HEK293 (cell line): ENCODE results near the gene KIAA0319L.

Source experiments
- FEZF1 ChIP-seq: fragments of 450-650 bp; formaldehyde crosslinking; IDR thresholded peaks from 2 replicates; pipeline ENCODE4 v1.5.1; 2016; ENCODE audit warnings: missing biosample characterization, missing genetic modification characterization
- MZF1 ChIP-seq: fragments of 450-650 bp; formaldehyde crosslinking; IDR thresholded peaks from 2 replicates; pipeline ENCODE4 v1.5.1; 2017; ENCODE audit warnings: missing biosample characterization, missing genetic modification characterization, borderline replicate concordance
- PRDM1 ChIP-seq: fragments of 450-650 bp; formaldehyde crosslinking; IDR thresholded peaks from 2 replicates; pipeline ENCODE4; 2016; ENCODE audit warnings: missing biosample characterization, missing genetic modification characterization
- SP3 ChIP-seq: fragments of 450-650 bp; formaldehyde crosslinking; IDR thresholded peaks from 2 replicates; pipeline ENCODE4 v1.5.1; 2016; ENCODE audit warnings: missing biosample characterization, missing genetic modification characterization
- YY2 ChIP-seq: fragments of 450-650 bp; formaldehyde crosslinking; IDR thresholded peaks from 2 replicates; pipeline ENCODE4 v1.5.1; 2016; ENCODE audit warnings: missing biosample characterization, missing genetic modification characterization
- ZNF132 ChIP-seq: fragments of 450-650 bp; formaldehyde crosslinking; IDR thresholded peaks from 2 replicates; pipeline ENCODE4 v1.5.1; 2017; ENCODE audit warnings: missing biosample characterization, missing genetic modification characterization, borderline replicate concordance
- ZNF211 ChIP-seq: fragments of 450-650 bp; formaldehyde crosslinking; IDR thresholded peaks from 2 replicates; pipeline ENCODE4 v1.5.1; 2016; ENCODE audit warnings: low read depth, missing biosample characterization, missing genetic modification characterization
- ZNF223 ChIP-seq: fragments of 450-650 bp; formaldehyde crosslinking; IDR thresholded peaks from 2 replicates; pipeline ENCODE4 v1.5.1; 2016; ENCODE audit warnings: missing biosample characterization, missing genetic modification characterization
- ZNF324 ChIP-seq: fragments of 450-650 bp; formaldehyde crosslinking; IDR thresholded peaks from 2 replicates; pipeline ENCODE4 v1.5.1; 2016; ENCODE audit warnings: missing biosample characterization, missing genetic modification characterization
- ZNF449 ChIP-seq: fragments of 450-650 bp; formaldehyde crosslinking; IDR thresholded peaks from 2 replicates; pipeline ENCODE4 v1.5.1; 2017; ENCODE audit warnings: missing biosample characterization, mild to moderate bottlenecking, missing genetic modification characterization, moderate library complexity
- ZNF488 ChIP-seq: fragments of 450-650 bp; formaldehyde crosslinking; IDR thresholded peaks from 2 replicates; pipeline ENCODE4 v1.5.1; 2016; ENCODE audit warnings: missing biosample characterization, missing genetic modification characterization
- ZNF580 ChIP-seq: fragments of 450-650 bp; formaldehyde crosslinking; IDR thresholded peaks from 2 replicates; pipeline ENCODE4 v1.5.1; 2016; ENCODE audit warnings: missing biosample characterization, missing genetic modification characterization
- ZNF600 ChIP-seq: fragments of 450-650 bp; formaldehyde crosslinking; IDR thresholded peaks from 2 replicates; pipeline ENCODE4 v1.5.1; 2016; ENCODE audit warnings: missing biosample characterization, missing genetic modification characterization
- ZNF621 ChIP-seq: fragments of 450-650 bp; formaldehyde crosslinking; IDR thresholded peaks from 2 replicates; pipeline ENCODE4 v1.5.1; 2017; ENCODE audit warnings: missing biosample characterization, missing genetic modification characterization
- ZNF654 ChIP-seq: fragments of 450-650 bp; formaldehyde crosslinking; IDR thresholded peaks from 2 replicates; pipeline ENCODE4 v1.5.1; 2016; ENCODE audit warnings: low read depth, missing biosample characterization, missing genetic modification characterization
- ZNF707 ChIP-seq: fragments of 450-650 bp; formaldehyde crosslinking; IDR thresholded peaks from 2 replicates; pipeline ENCODE4 v1.5.1; 2016; ENCODE audit warnings: missing biosample characterization, missing genetic modification characterization
- ZNF777 ChIP-seq: fragments of 450-650 bp; formaldehyde crosslinking; IDR thresholded peaks from 2 replicates; pipeline ENCODE4 v1.5.1; 2017; ENCODE audit warnings: missing biosample characterization, missing genetic modification characterization, borderline replicate concordance
- ZNF791 ChIP-seq: fragments of 450-650 bp; formaldehyde crosslinking; IDR thresholded peaks from 2 replicates; pipeline ENCODE4 v1.5.1; 2016; ENCODE audit warnings: missing biosample characterization, missing genetic modification characterization
- ZNF837 ChIP-seq: fragments of 450-650 bp; formaldehyde crosslinking; IDR thresholded peaks from 2 replicates; pipeline ENCODE4 v1.5.1; 2016; ENCODE audit warnings: missing biosample characterization, missing genetic modification characterization
- ZXDB ChIP-seq: fragments of 450-650 bp; formaldehyde crosslinking; IDR thresholded peaks from 2 replicates; pipeline ENCODE4 v1.5.1; 2016; ENCODE audit warnings: missing biosample characterization, missing genetic modification characterization
- TF ChIP-seq, protein P1 (sequence below): fragments of 450-650 bp; formaldehyde crosslinking; IDR thresholded peaks from 2 replicates; pipeline ENCODE4 v1.5.1; 2017; ENCODE audit warnings: missing biosample characterization, missing genetic modification characterization
- TF ChIP-seq, protein P2 (sequence below): fragments of 450-650 bp; formaldehyde crosslinking; IDR thresholded peaks from 2 replicates; pipeline ENCODE4 v1.5.1; 2016; ENCODE audit warnings: missing biosample characterization, missing genetic modification characterization, borderline replicate concordance
- TF ChIP-seq, protein P3 (sequence below): fragments of 450-650 bp; formaldehyde crosslinking; conservative IDR thresholded peaks from 2 replicates; pipeline ENCODE4 v1.5.1; 2016; ENCODE audit warnings: low read depth, missing biosample characterization, missing genetic modification characterization

The KIAA0319L gene

DNA sequence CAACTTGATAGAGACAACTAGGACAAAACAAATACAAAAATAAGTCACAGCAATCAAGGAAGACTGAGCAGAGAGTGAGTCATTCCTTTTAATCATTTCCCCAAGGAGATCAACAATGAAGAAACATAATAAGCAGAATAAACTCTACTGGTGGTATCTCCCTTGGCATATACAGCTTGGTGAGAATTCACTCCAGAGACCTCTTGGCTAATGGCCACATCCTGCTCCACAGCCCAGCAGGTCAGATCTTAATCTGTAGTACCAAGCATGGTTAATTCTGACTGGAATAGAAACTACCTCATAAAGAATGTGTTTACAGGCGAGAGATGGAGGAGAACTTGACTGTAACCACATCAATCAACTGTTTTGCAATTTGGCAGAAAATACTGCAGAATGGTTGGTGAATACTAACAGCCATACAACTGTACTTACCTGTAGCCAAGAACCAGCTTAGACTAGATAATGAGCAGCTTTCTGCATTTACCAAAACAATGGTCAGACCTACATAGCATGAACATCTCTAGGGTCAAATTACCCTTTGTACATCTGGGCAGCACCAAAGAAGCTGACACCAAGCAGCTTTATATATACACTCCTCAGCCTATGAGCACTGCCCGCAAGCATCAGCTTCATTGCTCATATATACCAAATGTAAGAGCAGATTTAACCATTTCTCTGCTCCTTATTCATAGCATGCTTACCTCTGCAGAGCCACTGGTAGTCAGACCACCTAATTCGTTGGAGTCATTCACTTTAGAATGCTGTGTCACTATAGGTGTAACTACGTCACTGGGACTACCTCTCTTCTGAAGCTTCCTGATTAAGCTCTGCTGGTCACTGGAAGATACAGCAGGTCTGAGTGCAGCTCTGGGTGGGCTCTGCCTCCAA, 51.0 kb downstream of the KIAA0319L start (continued):
- TF ChIP-seq, protein P1, sequence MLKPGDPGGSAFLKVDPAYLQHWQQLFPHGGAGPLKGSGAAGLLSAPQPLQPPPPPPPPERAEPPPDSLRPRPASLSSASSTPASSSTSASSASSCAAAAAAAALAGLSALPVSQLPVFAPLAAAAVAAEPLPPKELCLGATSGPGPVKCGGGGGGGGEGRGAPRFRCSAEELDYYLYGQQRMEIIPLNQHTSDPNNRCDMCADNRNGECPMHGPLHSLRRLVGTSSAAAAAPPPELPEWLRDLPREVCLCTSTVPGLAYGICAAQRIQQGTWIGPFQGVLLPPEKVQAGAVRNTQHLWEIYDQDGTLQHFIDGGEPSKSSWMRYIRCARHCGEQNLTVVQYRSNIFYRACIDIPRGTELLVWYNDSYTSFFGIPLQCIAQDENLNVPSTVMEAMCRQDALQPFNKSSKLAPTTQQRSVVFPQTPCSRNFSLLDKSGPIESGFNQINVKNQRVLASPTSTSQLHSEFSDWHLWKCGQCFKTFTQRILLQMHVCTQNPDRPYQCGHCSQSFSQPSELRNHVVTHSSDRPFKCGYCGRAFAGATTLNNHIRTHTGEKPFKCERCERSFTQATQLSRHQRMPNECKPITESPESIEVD: peak; percentile 90
- TF ChIP-seq, protein P2, sequence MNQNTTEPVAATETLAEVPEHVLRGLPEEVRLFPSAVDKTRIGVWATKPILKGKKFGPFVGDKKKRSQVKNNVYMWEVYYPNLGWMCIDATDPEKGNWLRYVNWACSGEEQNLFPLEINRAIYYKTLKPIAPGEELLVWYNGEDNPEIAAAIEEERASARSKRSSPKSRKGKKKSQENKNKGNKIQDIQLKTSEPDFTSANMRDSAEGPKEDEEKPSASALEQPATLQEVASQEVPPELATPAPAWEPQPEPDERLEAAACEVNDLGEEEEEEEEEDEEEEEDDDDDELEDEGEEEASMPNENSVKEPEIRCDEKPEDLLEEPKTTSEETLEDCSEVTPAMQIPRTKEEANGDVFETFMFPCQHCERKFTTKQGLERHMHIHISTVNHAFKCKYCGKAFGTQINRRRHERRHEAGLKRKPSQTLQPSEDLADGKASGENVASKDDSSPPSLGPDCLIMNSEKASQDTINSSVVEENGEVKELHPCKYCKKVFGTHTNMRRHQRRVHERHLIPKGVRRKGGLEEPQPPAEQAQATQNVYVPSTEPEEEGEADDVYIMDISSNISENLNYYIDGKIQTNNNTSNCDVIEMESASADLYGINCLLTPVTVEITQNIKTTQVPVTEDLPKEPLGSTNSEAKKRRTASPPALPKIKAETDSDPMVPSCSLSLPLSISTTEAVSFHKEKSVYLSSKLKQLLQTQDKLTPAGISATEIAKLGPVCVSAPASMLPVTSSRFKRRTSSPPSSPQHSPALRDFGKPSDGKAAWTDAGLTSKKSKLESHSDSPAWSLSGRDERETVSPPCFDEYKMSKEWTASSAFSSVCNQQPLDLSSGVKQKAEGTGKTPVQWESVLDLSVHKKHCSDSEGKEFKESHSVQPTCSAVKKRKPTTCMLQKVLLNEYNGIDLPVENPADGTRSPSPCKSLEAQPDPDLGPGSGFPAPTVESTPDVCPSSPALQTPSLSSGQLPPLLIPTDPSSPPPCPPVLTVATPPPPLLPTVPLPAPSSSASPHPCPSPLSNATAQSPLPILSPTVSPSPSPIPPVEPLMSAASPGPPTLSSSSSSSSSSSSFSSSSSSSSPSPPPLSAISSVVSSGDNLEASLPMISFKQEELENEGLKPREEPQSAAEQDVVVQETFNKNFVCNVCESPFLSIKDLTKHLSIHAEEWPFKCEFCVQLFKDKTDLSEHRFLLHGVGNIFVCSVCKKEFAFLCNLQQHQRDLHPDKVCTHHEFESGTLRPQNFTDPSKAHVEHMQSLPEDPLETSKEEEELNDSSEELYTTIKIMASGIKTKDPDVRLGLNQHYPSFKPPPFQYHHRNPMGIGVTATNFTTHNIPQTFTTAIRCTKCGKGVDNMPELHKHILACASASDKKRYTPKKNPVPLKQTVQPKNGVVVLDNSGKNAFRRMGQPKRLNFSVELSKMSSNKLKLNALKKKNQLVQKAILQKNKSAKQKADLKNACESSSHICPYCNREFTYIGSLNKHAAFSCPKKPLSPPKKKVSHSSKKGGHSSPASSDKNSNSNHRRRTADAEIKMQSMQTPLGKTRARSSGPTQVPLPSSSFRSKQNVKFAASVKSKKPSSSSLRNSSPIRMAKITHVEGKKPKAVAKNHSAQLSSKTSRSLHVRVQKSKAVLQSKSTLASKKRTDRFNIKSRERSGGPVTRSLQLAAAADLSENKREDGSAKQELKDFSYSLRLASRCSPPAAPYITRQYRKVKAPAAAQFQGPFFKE: no peak
- TF ChIP-seq, protein P3, sequence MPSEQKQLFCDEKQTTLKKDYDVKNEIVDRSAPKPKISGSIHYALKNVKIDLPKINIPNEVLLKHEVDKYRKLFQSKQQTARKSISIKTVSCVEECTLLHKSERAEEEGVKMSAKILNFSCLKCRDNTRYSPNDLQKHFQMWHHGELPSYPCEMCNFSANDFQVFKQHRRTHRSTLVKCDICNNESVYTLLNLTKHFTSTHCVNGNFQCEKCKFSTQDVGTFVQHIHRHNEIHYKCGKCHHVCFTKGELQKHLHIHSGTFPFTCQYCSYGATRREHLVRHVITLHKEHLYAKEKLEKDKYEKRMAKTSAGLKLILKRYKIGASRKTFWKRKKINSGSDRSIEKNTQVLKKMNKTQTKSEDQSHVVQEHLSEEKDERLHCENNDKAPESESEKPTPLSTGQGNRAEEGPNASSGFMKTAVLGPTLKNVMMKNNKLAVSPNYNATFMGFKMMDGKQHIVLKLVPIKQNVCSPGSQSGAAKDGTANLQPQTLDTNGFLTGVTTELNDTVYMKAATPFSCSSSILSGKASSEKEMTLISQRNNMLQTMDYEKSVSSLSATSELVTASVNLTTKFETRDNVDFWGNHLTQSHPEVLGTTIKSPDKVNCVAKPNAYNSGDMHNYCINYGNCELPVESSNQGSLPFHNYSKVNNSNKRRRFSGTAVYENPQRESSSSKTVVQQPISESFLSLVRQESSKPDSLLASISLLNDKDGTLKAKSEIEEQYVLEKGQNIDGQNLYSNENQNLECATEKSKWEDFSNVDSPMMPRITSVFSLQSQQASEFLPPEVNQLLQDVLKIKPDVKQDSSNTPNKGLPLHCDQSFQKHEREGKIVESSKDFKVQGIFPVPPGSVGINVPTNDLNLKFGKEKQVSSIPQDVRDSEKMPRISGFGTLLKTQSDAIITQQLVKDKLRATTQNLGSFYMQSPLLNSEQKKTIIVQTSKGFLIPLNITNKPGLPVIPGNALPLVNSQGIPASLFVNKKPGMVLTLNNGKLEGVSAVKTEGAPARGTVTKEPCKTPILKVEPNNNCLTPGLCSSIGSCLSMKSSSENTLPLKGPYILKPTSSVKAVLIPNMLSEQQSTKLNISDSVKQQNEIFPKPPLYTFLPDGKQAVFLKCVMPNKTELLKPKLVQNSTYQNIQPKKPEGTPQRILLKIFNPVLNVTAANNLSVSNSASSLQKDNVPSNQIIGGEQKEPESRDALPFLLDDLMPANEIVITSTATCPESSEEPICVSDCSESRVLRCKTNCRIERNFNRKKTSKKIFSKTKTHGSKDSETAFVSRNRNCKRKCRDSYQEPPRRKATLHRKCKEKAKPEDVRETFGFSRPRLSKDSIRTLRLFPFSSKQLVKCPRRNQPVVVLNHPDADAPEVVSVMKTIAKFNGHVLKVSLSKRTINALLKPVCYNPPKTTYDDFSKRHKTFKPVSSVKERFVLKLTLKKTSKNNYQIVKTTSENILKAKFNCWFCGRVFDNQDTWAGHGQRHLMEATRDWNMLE (tag by site-specific recombination): no peak
- TF ChIP-seq YY2 (tag by site-specific recombination): no peak
- peak; percentile 76 for TF ChIP-seq ZNF600
- TF ChIP-seq ZNF707 (tag by site-specific recombination): no peak
- peak; percentile 58; the same call in 1 of the 2 replicates for TF ChIP-seq ZNF324 (tag by site-specific recombination)
- TF ChIP-seq ZNF654 (tag by site-specific recombination): no peak
- no peak for TF ChIP-seq ZNF223 (tag by site-specific recombination)
- TF ChIP-seq ZNF621 (tag by site-specific recombination): no peak
- TF ChIP-seq PRDM1 (tag by site-specific recombination): no peak
- TF ChIP-seq ZNF777 (tag by site-specific recombination): no peak
- TF ChIP-seq FEZF1 (tag by site-specific recombination): peak; percentile 77
- TF ChIP-seq ZNF449 (tag by site-specific recombination): peak; percentile 45; the same call in 1 of the 2 replicates
- TF ChIP-seq ZNF837 (tag by site-specific recombination): no peak
- TF ChIP-seq SP3 (tag by site-specific recombination): peak; percentile 27; the same call in 1 of the 2 replicates
- peak; percentile 16; the same call in 1 of the 2 replicates for TF ChIP-seq ZNF580 (tag by site-specific recombination)
- TF ChIP-seq ZNF211 (tag by site-specific recombination): no peak
- no peak for TF ChIP-seq ZNF791 (tag by site-specific recombination)
- peak; percentile 86 for TF ChIP-seq ZXDB
- 0 out of 2 replicates have a peak, but pooled peaks have one; percentile 50 for TF ChIP-seq MZF1 (tag by site-specific recombination)
- no peak for TF ChIP-seq ZNF488 (tag by site-specific recombination)
- TF ChIP-seq ZNF132 (tag by site-specific recombination): no peak
